Mesenchymal stem cell (in vitro differentiated cells and primary cell): ENCODE results near the gene MTMR2.

Experiments
- DNase-seq: peaks from one replicate; pipeline ENCODE4 v3.0.0-alpha.2; 2013
- H2AFZ ChIP-seq: one replicate; pipeline ENCODE4 v1.6.1; 2013; ENCODE audit warnings: low read depth, mild to moderate bottlenecking, control low read depth, inconsistent platforms, low read length, moderate library complexity
- H2AK5ac ChIP-seq: 2 replicates; pipeline ENCODE4 v1.6.1; 2013; ENCODE audit warnings: low read length, moderate library complexity, mild to moderate bottlenecking, inconsistent platforms; ENCODE audit not compliant: severe bottlenecking
- H2BK120ac ChIP-seq: one replicate; pipeline ENCODE4 v1.6.1; 2013; ENCODE audit warnings: low read depth, mild to moderate bottlenecking, inconsistent platforms, low read length, moderate library complexity
- H2BK12ac ChIP-seq, 2 experiments: one replicate each; pipeline ENCODE4 v1.6.1; 2013; ENCODE audit warnings: inconsistent platforms in 2 of 2, low read length in 2 of 2, mild to moderate bottlenecking in 2 of 2, moderate library complexity in 2 of 2, control low read depth in 1 of 2
- H2BK15ac ChIP-seq: one replicate; pipeline ENCODE4 v1.6.1; 2013; ENCODE audit warnings: mild to moderate bottlenecking, low read depth, inconsistent platforms; ENCODE audit not compliant: poor library complexity, severe bottlenecking
- H2BK5ac ChIP-seq: 2 replicates; pipeline ENCODE4 v1.6.1; 2013; ENCODE audit warnings: low read depth, mild to moderate bottlenecking, low read length, control low read depth, inconsistent platforms; ENCODE audit not compliant: poor library complexity, severe bottlenecking
- H3K14ac ChIP-seq, 2 experiments: one replicate each; pipeline ENCODE4 v1.6.1; 2013; ENCODE audit warnings: inconsistent platforms in 2 of 2, low read length in 2 of 2, control low read depth in 1 of 2, mild to moderate bottlenecking in 1 of 2, moderate library complexity in 1 of 2
- H3K18ac ChIP-seq, 2 experiments: one replicate each; pipeline ENCODE4 v1.6.1; 2013; ENCODE audit warnings: inconsistent platforms in 2 of 2, low read length in 2 of 2, control low read depth in 1 of 2, low read depth in 1 of 2, mild to moderate bottlenecking in 1 of 2
- H3K23ac ChIP-seq, 2 experiments: one replicate each; pipeline ENCODE4 v1.6.1; 2013; ENCODE audit warnings: inconsistent platforms in 2 of 2, low read length in 2 of 2, mild to moderate bottlenecking in 2 of 2, moderate library complexity in 2 of 2, control low read depth in 1 of 2
- H3K27ac ChIP-seq: 2 replicates; pipeline ENCODE4 v1.5.1; 2013; ENCODE audit warnings: mild to moderate bottlenecking, moderate library complexity, low read length, control low read depth, inconsistent platforms; ENCODE audit not compliant: poor library complexity, severe bottlenecking
- H3K27me3 ChIP-seq, 2 experiments: 2 replicates each; pipeline versions ENCODE4 v1.6.1 to v1.7.0; 2013; ENCODE audit warnings: low read length in 2 of 2, mild to moderate bottlenecking in 2 of 2, moderate library complexity in 2 of 2, control low read depth in 1 of 2, inconsistent platforms in 1 of 2; ENCODE audit not compliant: control insufficient read depth in 1 of 2, insufficient read depth in 1 of 2
- H3K36me3 ChIP-seq, 2 experiments: 2 replicates each; pipeline versions ENCODE4 v1.6.1 to v1.7.0; 2013; ENCODE audit warnings: low read length in 2 of 2, control low read depth in 1 of 2, inconsistent platforms in 1 of 2, low read depth in 1 of 2, mild to moderate bottlenecking in 1 of 2; ENCODE audit not compliant: insufficient read depth in 2 of 2, control insufficient read depth in 1 of 2
- H3K4ac ChIP-seq, 2 experiments: one replicate each; pipeline ENCODE4 v1.6.1; 2013; ENCODE audit warnings: inconsistent platforms in 2 of 2, low read length in 2 of 2, mild to moderate bottlenecking in 2 of 2, moderate library complexity in 2 of 2, control low read depth in 1 of 2, low read depth in 1 of 2
- H3K4me1 ChIP-seq: 2 replicates; pipeline ENCODE4 v1.6.1; 2013; ENCODE audit warnings: low read depth, low read length, control low read depth; ENCODE audit not compliant: control insufficient read depth, insufficient read depth
- H3K4me2 ChIP-seq: 2 replicates; pipeline ENCODE4 v1.6.1; 2013; ENCODE audit warnings: low read length, mild to moderate bottlenecking, inconsistent platforms; ENCODE audit not compliant: poor library complexity, severe bottlenecking
- H3K4me3 ChIP-seq, 2 experiments: 2 replicates each; pipeline versions ENCODE4 v1.5.1 to v1.7.0; 2013; ENCODE audit warnings: low read length in 2 of 2, mild to moderate bottlenecking in 2 of 2, control low read depth in 1 of 2, low read depth in 1 of 2; ENCODE audit not compliant: insufficient read depth in 1 of 2
- H3K79me1 ChIP-seq: replicated peaks from 2 replicates; pipeline ENCODE4 v1.6.1; 2013; ENCODE audit warnings: mild to moderate bottlenecking, control low read depth, low read length, inconsistent platforms; ENCODE audit not compliant: poor library complexity, severe bottlenecking
- H3K9ac ChIP-seq: 2 replicates; pipeline ENCODE4 v1.7.0; 2013; ENCODE audit warnings: mild to moderate bottlenecking, low read length, moderate library complexity
- H3K9me3 ChIP-seq: 2 replicates; pipeline ENCODE4 v1.7.0; 2013; ENCODE audit warnings: mild to moderate bottlenecking, low read length; ENCODE audit not compliant: control insufficient read depth
- H4K8ac ChIP-seq: one replicate; pipeline ENCODE4 v1.6.1; 2013; ENCODE audit warnings: inconsistent platforms, mild to moderate bottlenecking, low read length, moderate library complexity
- H4K91ac ChIP-seq: one replicate; pipeline ENCODE4 v1.6.1; 2013; ENCODE audit warnings: mild to moderate bottlenecking, low read length, inconsistent platforms
- WGBS: methylation state at CpG from one replicate; pipeline ENCODE4 v1.1.7; 2013; ENCODE audit warnings: mixed read lengths; 5-methylcytosine and 5-hydroxymethylcytosine counted together

Gene MTMR2

GRCh38 chr11:95832763-95833162 lies 91.1 kb downstream of the MTMR2 start:
- Histone ChIP-seq H2BK5ac (no peak overlapping the region), H3K4ac (no peak overlapping the region), H3K27ac (no peak overlapping the region), H3K27me3 (no peaks in the 10 kb centered on the region), H4K91ac (no peak overlapping the region), H4K8ac (no peak overlapping the region), H3K79me1 (no peaks in the 10 kb centered on the region), H3K4me2 (no peak overlapping the region), H3K23ac (no peak overlapping the region), H2BK15ac (no peak overlapping the region), H3K9ac (no peak overlapping the region), H3K14ac (no peak overlapping the region), H2BK120ac (no peak overlapping the region), H3K4me1 (no peaks in the 10 kb centered on the region), H2AK5ac (no peak overlapping the region), H2AFZ (no peak overlapping the region), H3K18ac (no peak overlapping the region), H3K36me3 (peaks cover 0 to 77% of the 10 kb centered on the region in 2 experiments), H2BK12ac (no peak overlapping the region), H3K4me3 (no peak overlapping the region), H3K9me3 (no peaks in the 10 kb centered on the region)
- DNase-seq = peak; percentile 81
- under 1% methylated on average over 3 of the region's 3 CpGs for WGBS

- H3K4ac ChIP-seq = no peak overlapping the region
- H2BK120ac ChIP-seq = no peak overlapping the region
- no peak overlapping the region for H3K14ac ChIP-seq
- no peaks in the 10 kb centered on the region for H3K4me1 ChIP-seq
- WGBS = 0% methylated on average over 1 of the region's 2 CpGs
- no peak overlapping the region for H3K18ac ChIP-seq
- no peak overlapping the region for H3K4me2 ChIP-seq
- H4K91ac ChIP-seq = no peak overlapping the region
- no peaks in the 10 kb centered on the region for H3K27me3 ChIP-seq
- peak; percentile 84 for DNase-seq
- no peak overlapping the region for H4K8ac ChIP-seq
- no peak overlapping the region for H2AK5ac ChIP-seq
- H3K23ac ChIP-seq = no peak overlapping the region
- no peak overlapping the region for H3K4me3 ChIP-seq
- peak overlapping the region; percentile 70 for H3K9ac ChIP-seq
- no peak overlapping the region for H2BK12ac ChIP-seq
- H2AFZ ChIP-seq = no peak overlapping the region
- no peak overlapping the region for H2BK5ac ChIP-seq
- no peak overlapping the region for H2BK15ac ChIP-seq
- no peaks in the 10 kb centered on the region for H3K79me1 ChIP-seq
- peak overlapping the region; percentile 75 for H3K27ac ChIP-seq
- H3K9me3 ChIP-seq = no peaks in the 10 kb centered on the region
- H3K36me3 ChIP-seq = peaks cover 0 to 80% of the 10 kb centered on the region in 2 experiments
Measured at GRCh38 chr11:95831198-95831883, 92.6 kb downstream of the MTMR2 start.

GRCh38 chr11:95829580-95830259 lies 94.2 kb downstream of the MTMR2 start:
- Histone ChIP-seq H3K4ac (no peak overlapping the region), H3K27ac (peak overlapping the region; percentile 55), H2BK15ac (no peak overlapping the region), H3K18ac (no peak overlapping the region), H3K4me1 (no peaks in the 10 kb centered on the region), H3K9ac (no peak overlapping the region), H4K91ac (no peak overlapping the region), H3K23ac (no peak overlapping the region), H3K36me3 (peaks cover 5 to 81% of the 10 kb centered on the region in 2 experiments), H2BK12ac (no peak overlapping the region), H3K14ac (no peak overlapping the region), H2BK5ac (no peak overlapping the region), H3K79me1 (peaks cover 1% of the 10 kb centered on the region), H3K4me3 (no peak overlapping the region), H2BK120ac (no peak overlapping the region), H3K27me3 (no peaks in the 10 kb centered on the region), H3K9me3 (no peaks in the 10 kb centered on the region), H3K4me2 (no peak overlapping the region), H2AK5ac (no peak overlapping the region), H4K8ac (no peak overlapping the region), H2AFZ (no peak overlapping the region)
- no peak for DNase-seq
- WGBS = no CpG with 5 or more reads among the region's 1 CpG

GRCh38 chr11:95827696-95828095 lies 96.2 kb downstream of the MTMR2 start:
- Histone ChIP-seq H2BK12ac (no peak overlapping the region), H3K9ac (no peak overlapping the region), H3K14ac (no peak overlapping the region), H3K4me2 (no peak overlapping the region), H2AFZ (no peak overlapping the region), H3K23ac (no peak overlapping the region), H3K4ac (no peak overlapping the region), H3K9me3 (no peaks in the 10 kb centered on the region), H3K79me1 (peaks cover 1% of the 10 kb centered on the region), H3K4me1 (no peaks in the 10 kb centered on the region), H2BK15ac (no peak overlapping the region), H4K8ac (no peak overlapping the region), H3K18ac (no peak overlapping the region), H2BK5ac (no peak overlapping the region), H3K27ac (no peak overlapping the region), H3K4me3 (no peak overlapping the region), H3K27me3 (no peaks in the 10 kb centered on the region), H4K91ac (no peak overlapping the region), H3K36me3 (peaks cover 5 to 81% of the 10 kb centered on the region in 2 experiments), H2BK120ac (no peak overlapping the region), H2AK5ac (no peak overlapping the region)
- DNase-seq = peak; percentile 29
- 100% methylated on average over 3 of the region's 4 CpGs for WGBS
